GM21526 (cell line): Measurements from ENCODE around the gene LGALS9.

Experiments used
- ATAC-seq: cut with Tn5 transposase; IDR thresholded peaks from one replicate; pipeline ENCODE4 v1.9.1; 2021; ENCODE audit warnings: moderate library complexity; ENCODE audit not compliant: unreplicated experiment, low FRiP score

LGALS9 gene

GRCh38 chr17:27602721-27603420 lies 28.1 kb upstream of the LGALS9 start:
- ATAC-seq = no peak

DNA sequence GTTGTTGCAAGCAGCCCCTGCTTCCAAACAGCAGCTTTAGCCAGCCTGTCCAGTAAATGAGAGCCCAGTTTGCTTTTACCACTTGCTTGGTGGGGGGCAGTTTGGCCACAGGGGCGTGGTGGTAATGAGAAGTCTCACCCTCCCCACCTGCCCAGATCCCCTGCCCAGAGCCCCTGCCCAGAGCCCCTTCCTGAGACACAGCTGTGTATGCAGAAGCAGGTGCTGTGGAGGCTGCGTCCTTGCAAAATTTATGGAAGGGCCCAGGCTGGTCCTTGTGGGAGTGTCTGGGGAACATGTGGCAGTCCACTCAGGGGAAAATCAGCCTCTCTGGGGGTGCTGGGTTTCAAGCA lies 27.6 kb upstream of the LGALS9 start:
- no peak for ATAC-seq

DNA sequence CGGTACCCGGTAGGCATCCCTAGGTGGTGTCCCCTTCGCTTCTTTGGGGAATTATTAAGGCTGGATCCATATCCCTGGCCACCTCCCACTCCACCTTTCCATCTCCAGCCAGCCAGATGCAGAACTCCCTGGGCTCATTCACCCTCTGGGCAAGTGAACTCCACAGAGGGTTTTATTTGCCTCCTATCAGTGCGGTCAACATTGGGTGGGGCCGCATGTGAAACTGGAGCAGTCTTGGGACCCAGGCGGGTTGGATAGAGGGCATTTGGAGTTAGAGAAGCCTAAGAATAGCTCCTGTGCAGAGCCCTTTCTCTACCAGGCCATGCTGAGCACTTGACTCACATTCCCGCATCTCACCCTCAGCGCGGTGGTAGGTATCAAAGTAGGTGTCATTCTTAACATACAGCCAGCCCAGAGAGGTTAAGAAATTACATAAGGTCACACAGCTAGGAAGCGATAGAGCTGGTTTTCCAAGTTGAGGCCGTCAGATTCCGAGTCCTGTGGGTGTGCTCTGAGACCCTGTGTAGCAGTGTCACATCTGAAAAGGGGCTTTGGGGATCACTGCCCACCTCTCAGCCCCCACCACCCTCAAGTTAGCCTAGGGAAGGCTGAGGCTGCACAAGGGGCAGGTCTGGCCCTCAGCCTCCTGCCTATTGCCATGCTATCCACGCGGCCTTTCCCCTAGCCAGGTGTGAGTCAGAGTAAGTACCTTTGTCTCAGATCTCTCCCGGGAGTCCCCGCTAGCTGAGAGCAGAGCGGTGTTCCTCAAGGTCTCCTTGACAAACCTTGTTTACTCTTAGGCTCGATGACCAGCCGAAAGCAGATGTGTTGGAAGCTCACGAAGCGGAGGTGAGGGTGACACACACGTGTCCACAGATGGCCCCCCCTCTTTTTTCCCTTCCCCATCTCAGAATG lies 26.9 kb upstream of the LGALS9 start:
- ATAC-seq = no peak

GRCh38 chr17:27605409-27605808 lies 25.6 kb upstream of the LGALS9 start:
- no peak for ATAC-seq

- no peak for ATAC-seq
Observed at GRCh38 chr17:27607521-27608091, 23.4 kb upstream of the LGALS9 start.

GRCh38 chr17:27608328-27609230 lies 22.4 kb upstream of the LGALS9 start:
- no peak for ATAC-seq

DNA sequence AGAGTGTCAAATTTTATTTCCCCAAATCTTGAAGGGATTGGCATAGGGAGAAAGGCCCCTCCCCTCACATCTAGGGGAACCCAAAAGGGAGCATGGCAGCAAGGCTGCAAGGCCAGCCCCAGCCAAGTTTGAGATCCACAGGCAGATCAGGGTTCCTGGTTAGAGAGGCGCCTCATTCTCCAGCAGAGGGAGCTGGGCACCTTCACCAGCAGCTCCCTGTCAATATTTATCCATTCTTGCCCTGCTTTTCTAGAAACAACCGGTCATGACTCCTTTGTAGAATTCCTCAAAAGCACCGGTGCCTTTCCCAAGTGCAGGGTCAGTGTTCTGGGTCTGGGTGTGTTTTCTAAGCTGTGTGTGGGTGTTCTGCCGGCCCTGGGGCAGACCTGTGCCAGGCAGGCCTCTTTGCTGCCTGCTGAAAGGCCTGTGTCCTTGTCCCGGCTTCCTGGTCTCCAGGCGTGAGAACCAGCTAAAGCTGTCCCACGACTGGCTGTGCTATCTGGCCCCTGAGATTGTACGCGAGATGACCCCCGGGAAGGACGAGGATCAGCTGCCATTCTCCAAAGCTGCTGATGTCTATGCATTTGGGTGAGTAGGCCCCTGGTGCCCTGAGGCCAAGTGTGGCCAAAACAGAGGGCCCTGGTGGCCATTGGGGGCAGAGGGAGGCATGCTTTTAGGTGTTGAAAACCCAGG lies 21.2 kb upstream of the LGALS9 start:
- no peak for ATAC-seq

- no peak for ATAC-seq
Observed at GRCh38 chr17:27610304-27610677, 20.7 kb upstream of the LGALS9 start.

DNA sequence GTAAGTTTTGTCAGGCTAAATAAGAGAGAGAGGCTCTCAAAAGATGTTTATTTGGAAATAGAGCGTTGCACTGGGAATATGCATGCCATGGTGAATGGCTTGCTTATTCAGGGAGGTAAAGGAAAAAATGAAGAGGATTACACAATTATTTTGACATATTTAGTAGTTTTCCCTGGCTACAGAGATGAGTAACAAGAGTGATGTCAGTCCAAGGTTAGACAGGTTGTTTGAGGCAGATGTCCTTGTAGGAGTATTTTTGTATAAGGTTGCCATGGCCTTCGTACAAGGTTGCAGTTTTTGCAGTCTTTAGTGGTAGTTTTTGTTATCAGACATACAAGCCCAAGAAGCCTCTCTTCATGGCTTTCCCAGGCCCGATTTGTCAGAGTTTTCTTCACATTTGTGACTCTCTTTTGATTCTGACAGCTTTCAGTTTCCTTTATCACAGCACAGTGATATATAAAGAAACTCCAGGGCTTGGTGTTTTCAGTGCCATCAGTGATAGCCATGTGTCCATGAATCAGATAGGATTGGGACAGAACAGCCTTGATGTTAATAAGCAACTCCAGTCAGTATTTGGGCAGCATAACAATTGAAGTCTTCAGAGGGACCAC lies 18.7 kb upstream of the LGALS9 start:
- ATAC-seq = no peak

GRCh38 chr17:27613433-27613832 lies 17.6 kb upstream of the LGALS9 start:
- no peak for ATAC-seq

- no peak for ATAC-seq
Observed at GRCh38 chr17:27615121-27615520, 15.9 kb upstream of the LGALS9 start.

DNA sequence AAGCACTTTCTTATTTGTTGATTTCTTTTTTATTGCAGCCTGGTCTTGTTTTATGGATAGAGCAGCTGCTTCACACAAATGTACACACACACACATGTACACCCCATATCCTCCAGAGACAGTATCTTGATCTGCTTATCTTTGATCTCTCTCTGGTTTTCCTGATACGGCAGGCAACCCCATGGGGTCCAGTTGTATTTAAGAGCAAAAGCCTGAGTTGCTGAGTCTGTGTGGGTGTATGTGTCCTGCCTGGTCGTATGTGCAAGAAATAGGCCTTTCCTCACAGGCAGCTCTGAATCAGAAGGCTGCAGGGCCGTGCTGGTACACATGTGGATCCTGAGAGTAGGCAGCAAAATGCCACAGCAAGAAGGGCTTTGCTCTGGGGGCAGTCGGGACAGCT lies 14.6 kb upstream of the LGALS9 start:
- no peak for ATAC-seq

DNA sequence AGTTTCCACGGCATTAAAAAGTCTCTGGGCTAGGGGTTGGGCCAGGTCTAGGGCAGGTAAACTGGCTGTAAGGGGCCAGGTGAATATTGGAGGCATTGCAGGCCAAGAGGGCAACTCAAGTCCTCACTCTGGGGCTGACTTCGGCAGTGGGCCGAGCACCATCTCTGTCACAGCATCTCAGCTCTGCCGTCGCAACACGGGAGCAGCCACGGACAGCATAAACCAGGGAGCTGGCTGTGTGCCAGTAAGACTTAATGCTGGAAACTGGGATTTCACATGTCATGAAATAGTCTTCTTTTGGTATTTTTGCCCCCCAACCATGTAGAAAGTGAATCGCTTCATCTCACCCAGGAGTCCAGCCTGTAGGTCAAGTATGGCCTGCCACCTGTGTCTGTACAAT lies 12.6 kb upstream of the LGALS9 start:
- no peak for ATAC-seq

- no peak for ATAC-seq
Observed at GRCh38 chr17:27620721-27621120, 10.3 kb upstream of the LGALS9 start.

GRCh38 chr17:27621536-27621935 lies 9.5 kb upstream of the LGALS9 start:
- no peak for ATAC-seq

DNA sequence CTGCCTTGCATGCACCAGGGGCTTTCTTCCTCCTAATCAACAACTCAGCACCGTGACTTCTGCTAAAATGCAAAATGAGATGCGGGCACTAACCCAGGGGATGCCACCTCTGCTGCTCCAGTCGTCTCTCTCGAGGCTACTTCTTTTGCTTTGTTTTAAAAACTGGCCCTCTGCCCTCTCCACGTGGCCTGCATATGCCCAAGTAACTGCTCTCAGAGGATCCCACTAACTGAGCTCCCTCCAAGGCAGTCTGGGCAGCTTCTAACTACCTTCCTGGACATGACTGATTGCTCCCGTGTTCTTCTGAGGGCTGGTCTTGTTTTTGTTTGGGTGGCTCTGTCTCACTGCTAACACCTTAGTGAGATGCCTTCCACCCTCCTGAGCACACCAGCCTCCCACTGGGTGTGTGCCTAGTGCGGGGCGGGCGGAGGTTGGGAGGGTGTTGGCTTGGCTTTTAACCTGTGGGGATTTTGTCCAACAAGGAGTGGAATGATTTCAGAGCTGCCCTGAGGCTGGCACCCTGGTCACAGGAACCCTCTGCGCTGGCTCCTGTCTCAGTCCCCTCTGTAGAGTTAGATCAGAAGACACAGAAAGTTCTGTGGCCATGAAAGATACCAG lies 8.9 kb upstream of the LGALS9 start:
- ATAC-seq = no peak

DNA sequence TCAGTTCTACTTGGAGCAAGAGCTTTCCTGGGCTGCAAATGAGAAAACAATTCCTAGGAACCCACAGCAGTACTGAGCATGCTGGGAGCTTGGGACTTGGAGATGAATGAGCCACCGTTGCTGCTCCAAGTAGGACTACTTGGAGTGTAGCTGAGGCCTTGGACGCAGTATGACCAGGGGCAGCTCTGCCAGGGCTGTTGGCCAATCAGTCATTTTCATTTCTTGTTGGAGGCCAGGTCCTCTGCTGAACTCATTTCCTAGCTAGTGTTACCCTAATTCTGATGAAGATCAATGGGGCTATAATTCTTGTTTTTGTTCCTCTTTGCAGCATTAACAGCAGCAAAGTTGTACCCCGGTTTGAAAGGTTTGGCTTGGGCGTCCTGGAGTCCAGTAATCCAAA lies 8.0 kb upstream of the LGALS9 start:
- no peak for ATAC-seq

DNA sequence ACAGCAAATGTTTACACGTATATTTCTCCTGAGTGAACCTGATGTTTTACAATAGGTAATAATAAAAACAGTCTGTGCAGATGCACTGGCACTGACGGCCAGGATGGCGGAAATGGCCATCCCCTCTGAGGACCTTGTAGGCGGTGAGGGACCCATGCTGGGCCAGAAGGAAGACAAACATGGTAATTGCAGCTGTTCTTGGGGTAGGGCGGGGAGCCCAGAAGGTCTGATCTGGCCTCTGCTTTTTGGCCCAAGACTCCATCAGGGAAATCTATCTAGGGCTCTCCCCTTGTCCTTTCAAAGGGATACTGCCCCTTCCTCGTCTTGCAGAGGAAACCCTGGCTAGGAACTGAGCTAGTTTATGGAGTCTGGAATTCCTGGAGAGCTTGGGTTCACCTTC lies 7.4 kb upstream of the LGALS9 start:
- no peak for ATAC-seq

- no peak for ATAC-seq
Observed at GRCh38 chr17:27624539-27624938, 6.4 kb upstream of the LGALS9 start.
